NB4 (cell line): ENCODE measurements around the gene ISYNA1.

Experiments
- MYC ChIP-seq: IDR thresholded peaks from 2 replicates; pipeline ENCODE4 v1.6.1; 2011; ENCODE audit warnings: low read depth, low read length
- TF ChIP-seq, protein P1 (sequence below): IDR thresholded peaks from one replicate; pipeline ENCODE4 v1.5.1; 2012; ENCODE audit warnings: low read depth, low read length

DNA sequence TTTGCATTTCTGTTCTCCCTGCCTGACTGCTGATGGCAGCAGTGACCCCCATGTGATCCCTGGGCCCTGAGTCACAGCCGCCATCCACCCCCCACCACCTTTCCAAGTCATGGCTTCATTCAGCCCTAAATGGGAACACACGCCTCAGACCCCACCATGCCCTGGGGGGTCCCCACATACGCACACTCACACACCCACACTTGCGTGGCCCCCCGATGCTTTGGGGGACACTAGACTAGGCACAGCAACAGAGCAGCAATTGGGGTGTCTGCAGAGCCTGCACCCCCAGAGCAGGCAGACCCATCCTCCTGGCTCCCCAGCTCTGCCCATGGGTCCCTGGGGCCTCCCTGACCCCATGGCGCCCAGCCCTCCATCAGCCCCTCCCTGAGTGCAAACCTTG is 5.5 kb upstream of the ISYNA1 start:
- no peak for TF ChIP-seq MYC
- TF ChIP-seq, protein P1, sequence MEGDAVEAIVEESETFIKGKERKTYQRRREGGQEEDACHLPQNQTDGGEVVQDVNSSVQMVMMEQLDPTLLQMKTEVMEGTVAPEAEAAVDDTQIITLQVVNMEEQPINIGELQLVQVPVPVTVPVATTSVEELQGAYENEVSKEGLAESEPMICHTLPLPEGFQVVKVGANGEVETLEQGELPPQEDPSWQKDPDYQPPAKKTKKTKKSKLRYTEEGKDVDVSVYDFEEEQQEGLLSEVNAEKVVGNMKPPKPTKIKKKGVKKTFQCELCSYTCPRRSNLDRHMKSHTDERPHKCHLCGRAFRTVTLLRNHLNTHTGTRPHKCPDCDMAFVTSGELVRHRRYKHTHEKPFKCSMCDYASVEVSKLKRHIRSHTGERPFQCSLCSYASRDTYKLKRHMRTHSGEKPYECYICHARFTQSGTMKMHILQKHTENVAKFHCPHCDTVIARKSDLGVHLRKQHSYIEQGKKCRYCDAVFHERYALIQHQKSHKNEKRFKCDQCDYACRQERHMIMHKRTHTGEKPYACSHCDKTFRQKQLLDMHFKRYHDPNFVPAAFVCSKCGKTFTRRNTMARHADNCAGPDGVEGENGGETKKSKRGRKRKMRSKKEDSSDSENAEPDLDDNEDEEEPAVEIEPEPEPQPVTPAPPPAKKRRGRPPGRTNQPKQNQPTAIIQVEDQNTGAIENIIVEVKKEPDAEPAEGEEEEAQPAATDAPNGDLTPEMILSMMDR, result no peak
